HepG2 (cell line): ENCODE results near the gene VAMP8. TPM values are rescaled to one million over a fixed set of nuclear protein-coding genes. Genes with fewer than 3 reads are reported as not detected.
A peak's percentile ranks its signal among the peaks of the same experiment; 100 is the strongest.

Source experiments
- FOXA3 ChIP-seq: IDR thresholded peaks from 2 replicates; pipeline ENCODE4 v1.6.1; 2016; ENCODE audit warnings: missing genetic modification reagents, missing compliant biosample characterization
- HNF1B ChIP-seq: sonication (generic); formaldehyde crosslinking; IDR thresholded peaks from 2 replicates; pipeline ENCODE4 v1.5.1; 2020; ENCODE audit warnings: mild to moderate bottlenecking, moderate library complexity, missing genetic modification reagents
- JUND ChIP-seq: sonication (generic); formaldehyde crosslinking; IDR thresholded peaks from 2 replicates; pipeline ENCODE4 v1.8.0; 2022; ENCODE audit warnings: mild to moderate bottlenecking, missing genetic modification reagents
- KAT2B ChIP-seq: fragments of 150-350 bp; IDR thresholded peaks from 2 replicates; pipeline ENCODE4 v1.6.1; 2014; ENCODE audit warnings: low read depth, low read length, borderline replicate concordance
- NFE2L1 ChIP-seq: sonication (generic); formaldehyde crosslinking; IDR thresholded peaks from 2 replicates; pipeline ENCODE4 v1.4.0; 2020; ENCODE audit warnings: missing genetic modification reagents, mild to moderate bottlenecking, borderline replicate concordance
- REST ChIP-seq, 2 experiments: IDR thresholded peaks; 2 replicates each; pipeline ENCODE4 v1.6.1; 2011 to 2012; ENCODE audit warnings: low read length in 2 of 2, borderline replicate concordance in 1 of 2, low read depth in 1 of 2, mild to moderate bottlenecking in 1 of 2, moderate library complexity in 1 of 2
- RNF2 ChIP-seq: fragments of 450-650 bp; conservative IDR thresholded peaks from 2 replicates; pipeline ENCODE4 v1.6.1; 2016; ENCODE audit warnings: low read depth
- YEATS2 ChIP-seq: sonication (generic); formaldehyde crosslinking; IDR thresholded peaks from 2 replicates; pipeline ENCODE4 v1.4.0; 2020; ENCODE audit warnings: missing genetic modification reagents, borderline replicate concordance
- YY1 ChIP-seq: IDR thresholded peaks from 2 replicates; pipeline ENCODE4 v1.6.1; 2011; ENCODE audit warnings: low read length, low read depth, moderate library complexity, mild to moderate bottlenecking; ENCODE audit not compliant: insufficient read depth, insufficient replicate concordance
- ZBTB2 ChIP-seq: sonication (generic); formaldehyde crosslinking; IDR thresholded peaks from 2 replicates; pipeline ENCODE4 v1.8.0; 2022; ENCODE audit warnings: low read depth, missing genetic modification reagents
- ZBTB7A ChIP-seq: sonication (generic); formaldehyde crosslinking; IDR thresholded peaks from 2 replicates; pipeline ENCODE4 v1.8.0; 2022; ENCODE audit warnings: mild to moderate bottlenecking, missing genetic modification reagents
- ZBTB7B ChIP-seq: sonication (generic); formaldehyde crosslinking; IDR thresholded peaks from 2 replicates; pipeline ENCODE4 v1.4.0; 2020; ENCODE audit warnings: missing genetic modification reagents
- ZNF225 ChIP-seq: sonication (generic); formaldehyde crosslinking; IDR thresholded peaks from 2 replicates; pipeline ENCODE4 v1.4.0; 2020; ENCODE audit warnings: mild to moderate bottlenecking, missing genetic modification reagents
- ZNF260 ChIP-seq: sonication (generic); formaldehyde crosslinking; IDR thresholded peaks from 2 replicates; pipeline ENCODE4 v1.4.0; 2020; ENCODE audit warnings: missing genetic modification reagents, low read depth, mild to moderate bottlenecking, borderline replicate concordance
- ZNF589 ChIP-seq: sonication (generic); formaldehyde crosslinking; conservative IDR thresholded peaks from 2 replicates; pipeline ENCODE4 v1.8.0; 2022; ENCODE audit warnings: mild to moderate bottlenecking, moderate library complexity, missing genetic modification reagents
- ZNF691 ChIP-seq: sonication (generic); formaldehyde crosslinking; IDR thresholded peaks from 2 replicates; pipeline ENCODE4 v1.4.0; 2020; ENCODE audit warnings: missing genetic modification reagents, low read depth, mild to moderate bottlenecking, borderline replicate concordance
- ZNF768 ChIP-seq: sonication (generic); formaldehyde crosslinking; IDR thresholded peaks from 2 replicates; pipeline ENCODE4 v1.4.0; 2020; ENCODE audit warnings: missing genetic modification reagents
- ZNF777 ChIP-seq: sonication (generic); formaldehyde crosslinking; IDR thresholded peaks from 2 replicates; pipeline ENCODE4 v1.4.0; 2020; ENCODE audit warnings: missing genetic modification reagents
- ZNF790 ChIP-seq: sonication (generic); formaldehyde crosslinking; IDR thresholded peaks from 2 replicates; pipeline ENCODE4 v1.8.0; 2022; ENCODE audit warnings: missing genetic modification reagents, mild to moderate bottlenecking, borderline replicate concordance
- ZNF792 ChIP-seq: IDR thresholded peaks from 2 replicates; pipeline ENCODE4 v1.6.1; 2016
- ZNF879 ChIP-seq: sonication (generic); formaldehyde crosslinking; IDR thresholded peaks from 2 replicates; pipeline ENCODE4 v1.8.1; 2023; ENCODE audit warnings: missing genetic modification reagents
- ZNF883 ChIP-seq: sonication (generic); formaldehyde crosslinking; IDR thresholded peaks from 2 replicates; pipeline ENCODE4 v1.5.1; 2020; ENCODE audit warnings: mild to moderate bottlenecking, missing genetic modification reagents; ENCODE audit errors: not compliant biosample characterization
- polyA plus RNA-seq, 8 experiments: library from polyadenylated mRNA; depleted of rRNA in 3 of 8; stranded (reverse) in 7 of 8; unstranded in 1 of 8; fragments of >200 nt; fragmentation: Illumina TruSeq in 4 of 8; extraction: Trizol in 4 of 8; gene quantifications; 2 replicates each; pipeline versions ENCODE4 v1.2.1 to v1.2.3, GENCODE V29; 2011 to 2016; ENCODE audit warnings: low read depth in 4 of 8, missing spikeins in 1 of 8, mixed read lengths in 1 of 8; ENCODE audit not compliant: insufficient read depth in 1 of 8
- total RNA-seq, 5 experiments: library from RNA; depleted of rRNA; stranded (reverse); fragments of >200 nt; fragmentation: Illumina TruSeq; extraction: Trizol; gene quantifications; 2 replicates each; pipeline ENCODE4 v1.2.3, GENCODE V29; 2016; ENCODE audit warnings: low read depth in 1 of 5

Gene VAMP8
- total and polyA plus RNA-seq, 2 of the 13 experiments (the other 11 are each of a cell fraction or from before 2014, with no cell fraction given): 83.3 to 157 TPM

DNA sequence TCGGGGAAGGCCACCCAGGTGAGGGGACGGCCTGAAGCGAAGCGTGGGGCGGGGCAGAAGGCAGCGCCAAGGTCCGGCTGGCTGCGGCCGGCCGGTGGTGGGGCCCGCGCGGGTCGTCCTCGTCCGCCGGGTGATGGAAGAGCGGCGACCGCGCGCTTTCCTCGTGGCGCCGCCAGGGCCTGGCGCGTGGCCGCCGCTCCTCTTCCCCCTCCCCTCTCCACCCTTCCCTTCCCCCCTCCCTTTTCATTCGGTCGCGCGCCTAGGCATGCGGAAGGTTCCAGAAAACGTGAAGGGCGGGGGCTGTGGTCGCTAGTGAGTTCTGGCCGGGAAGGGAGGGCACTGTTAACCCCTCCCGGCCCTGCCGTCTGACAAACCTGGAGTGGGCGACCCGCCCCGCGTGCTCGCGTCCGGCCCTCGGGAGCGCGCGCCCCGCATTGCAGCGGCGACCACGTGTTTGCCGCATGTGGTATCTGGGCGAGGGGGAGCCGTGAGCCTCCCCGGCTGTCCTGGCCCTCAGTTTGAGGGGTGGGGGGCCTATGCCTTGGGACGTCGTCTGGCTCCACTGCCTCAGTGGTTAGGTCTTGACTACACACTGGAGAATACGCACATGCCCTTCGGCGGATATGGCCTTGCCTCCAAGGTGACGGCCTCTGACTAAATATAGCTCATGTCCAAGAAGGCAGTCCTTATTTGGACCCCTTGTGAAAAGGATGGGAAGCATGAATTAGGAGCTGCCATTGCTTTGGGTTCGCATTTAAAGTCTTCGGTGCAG is 37.8 kb upstream of the VAMP8 start (continued):
- 0 out of 4 replicates have a peak, but pooled peaks of 1 of the 2 experiments have one; percentile 30 for TF ChIP-seq REST (IDR thresholded peaks at IDR 0.05; ENCODE audit: borderline replicate concordance in 1 of 2, low read depth in 1 of 2, low read length in 2 of 2)
- TF ChIP-seq ZNF790: peak; percentile 88; the same call in 1 of the 2 replicates
- TF ChIP-seq JUND (CRISPR knock-in tag): no peak
- TF ChIP-seq YEATS2: no peak
- TF ChIP-seq ZBTB7A (CRISPR knock-in tag): peak; percentile 44; the same call in 1 of the 2 replicates
- peak; percentile 75; the same call in 1 of the 2 replicates for TF ChIP-seq RNF2
- no peak for TF ChIP-seq FOXA3 (CRISPR knock-in tag)
- peak; percentile 64 for TF ChIP-seq ZNF879 (CRISPR knock-in tag)
- TF ChIP-seq ZNF260 (CRISPR knock-in tag): no peak
- no peak for TF ChIP-seq YY1
- TF ChIP-seq HNF1B (CRISPR knock-in tag): peak; percentile 78
- no peak; the same call in none of the 2 replicates for TF ChIP-seq ZNF792 (CRISPR knock-in tag)
- peak; percentile 84 for TF ChIP-seq NFE2L1 (CRISPR knock-in tag)
- TF ChIP-seq KAT2B: no peak
- peak; percentile 65 for TF ChIP-seq ZBTB2
- peak; percentile 89 for TF ChIP-seq ZNF883 (CRISPR knock-in tag)
- no peak for TF ChIP-seq ZBTB7B (CRISPR knock-in tag)
- TF ChIP-seq ZNF691 (CRISPR knock-in tag): peak; percentile 86; the same call in 1 of the 2 replicates
- TF ChIP-seq ZNF225 (CRISPR knock-in tag): peak; percentile 88
- peak; percentile 97 for TF ChIP-seq ZNF589 (CRISPR knock-in tag)
- peak; percentile 32; the same call in 1 of the 2 replicates for TF ChIP-seq ZNF777
- peak; percentile 64; the same call in 1 of the 2 replicates for TF ChIP-seq ZNF768
